HUES64 (cell line): ENCODE results near the gene ZDHHC14. TPM values are rescaled to one million over a fixed set of nuclear protein-coding genes. Genes with fewer than 3 reads are reported as not detected.
A peak's percentile ranks its signal among the peaks of the same experiment; 100 is the strongest.
"Not testable (repeated sequence)": the region's sequence is repeated elsewhere in the genome, so short reads cannot be mapped to it uniquely, and the experiment has no call there.

ENCODE experiments used
- H3K27ac ChIP-seq: 2 replicates; pipeline ENCODE4 v1.7.0; 2013; ENCODE audit warnings: low read depth, low read length, inconsistent platforms
- H3K27me3 ChIP-seq: 2 replicates; pipeline ENCODE4 v1.6.1; 2013; ENCODE audit warnings: mild to moderate bottlenecking, low read length; ENCODE audit not compliant: insufficient read depth
- H3K36me3 ChIP-seq: 2 replicates; pipeline ENCODE4 v1.6.1; 2013; ENCODE audit warnings: mild to moderate bottlenecking, low read length; ENCODE audit not compliant: insufficient read depth
- H3K4me1 ChIP-seq: 2 replicates; pipeline ENCODE4 v1.6.1; 2013; ENCODE audit warnings: mild to moderate bottlenecking, low read length, moderate library complexity; ENCODE audit not compliant: insufficient read depth
- H3K4me3 ChIP-seq: 2 replicates; pipeline ENCODE4 v1.5.1; 2013; ENCODE audit warnings: mild to moderate bottlenecking, low read length, moderate library complexity
- H3K9ac ChIP-seq: 2 replicates; pipeline ENCODE4 v1.6.1; 2013; ENCODE audit warnings: mild to moderate bottlenecking, low read depth, low read length
- H3K9me3 ChIP-seq: 2 replicates; pipeline ENCODE4 v1.6.1; 2013; ENCODE audit warnings: low read depth, low read length; ENCODE audit not compliant: insufficient read depth
- WGBS: fragments of 150-250, 120-280 bp; methylation state at CpG from one replicate; pipeline ENCODE4 v1.1.7; 2013; ENCODE audit warnings: missing lambda C conversion rate; 5-methylcytosine and 5-hydroxymethylcytosine counted together
- polyA plus RNA-seq, 2 experiments: library from polyadenylated mRNA; stranded (reverse); fragments of 50-300 nt; gene quantifications; one replicate each; pipeline ENCODE4 v1.2.3, GENCODE V29; 2013

Gene ZDHHC14
- polyA plus RNA-seq (2013, experiment 1 of 2) = 6.2 TPM
- 6.7 TPM for polyA plus RNA-seq (2013, experiment 2 of 2)

- peak within 1 kb of the TSS; percentile 42 for H3K9ac ChIP-seq
- no peak within 1 kb of the TSS; the same call in 1 of the 2 replicates for H3K27ac ChIP-seq
- no peaks in the 10 kb centered on the region for H3K9me3 ChIP-seq
- peak within 1 kb of the TSS; percentile 86 for H3K4me3 ChIP-seq
- peaks cover 11% of the 10 kb centered on the region; the same call in 1 of the 2 replicates for H3K4me1 ChIP-seq
- peaks cover 42% of the 10 kb centered on the region for H3K27me3 ChIP-seq
- under 1% methylated on average over 106 of the region's 106 CpGs for WGBS
- H3K36me3 ChIP-seq = no peaks in the 10 kb centered on the region
These were observed at the start of gene ZDHHC14 for GRCh38 chr6:157380779-157381561. Gene ZDHHC14 (plus strand): TSS chr6:157381190.

GRCh38 chr6:157332813-157333212, 48.2 kb upstream of the ZDHHC14 start:
- no peaks in the 10 kb centered on the region for H3K4me1 ChIP-seq
- H3K36me3 ChIP-seq = no peaks in the 10 kb centered on the region
- H3K9me3 ChIP-seq = no peaks in the 10 kb centered on the region
- H3K27me3 ChIP-seq = peaks cover 6% of the 10 kb centered on the region
- no peak overlapping the region for H3K9ac ChIP-seq
- WGBS = 91% methylated on average over 6 of the region's 7 CpGs
- no peak overlapping the region for H3K4me3 ChIP-seq
- no peak overlapping the region for H3K27ac ChIP-seq

GRCh38 chr6:157333537-157333936, 47.5 kb upstream of the ZDHHC14 start:
- no peak overlapping the region for H3K9ac ChIP-seq
- peaks cover 6% of the 10 kb centered on the region for H3K27me3 ChIP-seq
- no peak overlapping the region for H3K4me3 ChIP-seq
- H3K4me1 ChIP-seq = no peaks in the 10 kb centered on the region
- H3K9me3 ChIP-seq = no peaks in the 10 kb centered on the region
- H3K27ac ChIP-seq = no peak overlapping the region
- H3K36me3 ChIP-seq = no peaks in the 10 kb centered on the region
- 94% methylated on average over 4 of the region's 4 CpGs for WGBS

- 87% methylated on average over 3 of the region's 3 CpGs for WGBS
- H3K27ac ChIP-seq = no peak overlapping the region
- no peaks in the 10 kb centered on the region for H3K36me3 ChIP-seq
- H3K4me1 ChIP-seq = no peaks in the 10 kb centered on the region
- no peak overlapping the region for H3K4me3 ChIP-seq
- no peak overlapping the region for H3K9ac ChIP-seq
- no peaks in the 10 kb centered on the region for H3K9me3 ChIP-seq
- H3K27me3 ChIP-seq = peaks cover 6% of the 10 kb centered on the region
These were observed 47.0 kb upstream of the ZDHHC14 start for GRCh38 chr6:157333956-157334355.

GRCh38 chr6:157335829-157336228, 45.2 kb upstream of the ZDHHC14 start:
- Histone ChIP-seq H3K27ac (no peak overlapping the region), H3K9ac (no peak overlapping the region), H3K4me3 (no peak overlapping the region), H3K4me1 (no peaks in the 10 kb centered on the region), H3K36me3 (no peaks in the 10 kb centered on the region), H3K9me3 (no peaks in the 10 kb centered on the region), H3K27me3 (peaks cover 1% of the 10 kb centered on the region)
- WGBS = 75% methylated on average over 6 of the region's 6 CpGs

- H3K4me3 ChIP-seq, H3K27me3 ChIP-seq, H3K4me1 ChIP-seq, H3K27ac ChIP-seq, H3K36me3 ChIP-seq, H3K9me3 ChIP-seq, H3K9ac ChIP-seq: not testable (repeated sequence)
- 98% methylated on average over 3 of the region's 3 CpGs for WGBS
These were observed 43.7 kb upstream of the ZDHHC14 start for GRCh38 chr6:157337276-157337675.

GRCh38 chr6:157337751-157338150, 43.2 kb upstream of the ZDHHC14 start:
- Histone ChIP-seq H3K4me1 (no peaks in the 10 kb centered on the region), H3K4me3 (no peak overlapping the region), H3K9ac (no peak overlapping the region), H3K9me3 (no peaks in the 10 kb centered on the region), H3K27ac (no peak overlapping the region), H3K36me3 (no peaks in the 10 kb centered on the region), H3K27me3 (no peaks in the 10 kb centered on the region)
- WGBS = 97% methylated on average over 2 of the region's 2 CpGs

- no peaks in the 10 kb centered on the region for H3K36me3 ChIP-seq
- no peak overlapping the region for H3K4me3 ChIP-seq
- H3K4me1 ChIP-seq = no peaks in the 10 kb centered on the region
- no peaks in the 10 kb centered on the region for H3K9me3 ChIP-seq
- H3K27ac ChIP-seq = no peak overlapping the region
- H3K27me3 ChIP-seq = no peaks in the 10 kb centered on the region
- H3K9ac ChIP-seq = no peak overlapping the region
- WGBS = 72% methylated on average over 1 of the region's 1 CpG
These were observed 41.6 kb upstream of the ZDHHC14 start for GRCh38 chr6:157339432-157339831.

GRCh38 chr6:157343732-157344131, 37.3 kb upstream of the ZDHHC14 start:
- Histone ChIP-seq H3K4me3 (no peak overlapping the region), H3K27me3 (no peaks in the 10 kb centered on the region), H3K27ac (no peak overlapping the region), H3K36me3 (no peaks in the 10 kb centered on the region), H3K4me1 (no peaks in the 10 kb centered on the region), H3K9me3 (no peaks in the 10 kb centered on the region), H3K9ac (no peak overlapping the region)
- WGBS = 94% methylated on average over 4 of the region's 4 CpGs

GRCh38 chr6:157346373-157346772, 34.6 kb upstream of the ZDHHC14 start:
- 96% methylated on average over 2 of the region's 2 CpGs for WGBS

GRCh38 chr6:157358287-157358686, 22.7 kb upstream of the ZDHHC14 start:
- Histone ChIP-seq H3K4me3 (no peak overlapping the region), H3K9me3 (no peaks in the 10 kb centered on the region), H3K36me3 (no peaks in the 10 kb centered on the region), H3K9ac (no peak overlapping the region), H3K27ac (no peak overlapping the region), H3K4me1 (no peaks in the 10 kb centered on the region), H3K27me3 (no peaks in the 10 kb centered on the region)
- WGBS = 90% methylated on average over 8 of the region's 8 CpGs

More at GRCh38 chr6:157346373-157346772, 34.6 kb upstream of the ZDHHC14 start:
- Histone ChIP-seq H3K36me3 (no peaks in the 10 kb centered on the region), H3K4me1 (no peaks in the 10 kb centered on the region), H3K9ac (no peak overlapping the region), H3K4me3 (no peak overlapping the region), H3K9me3 (0 out of 2 replicates have a peak, but pooled peaks cover 4% of the 10 kb centered on the region), H3K27me3 (no peaks in the 10 kb centered on the region), H3K27ac (no peak overlapping the region)
